Measurements from ENCODE around the gene OAS2. TPM values are rescaled to one million over a fixed set of nuclear protein-coding genes. Genes with fewer than 3 reads are reported as not detected.

OAS2 gene
- total and polyA plus RNA-seq, 2 of the 8 experiments (the other 6 are each of a cell fraction or from before 2014, with no cell fraction given), result 0.06 TPM; not detected in 1

DNA sequence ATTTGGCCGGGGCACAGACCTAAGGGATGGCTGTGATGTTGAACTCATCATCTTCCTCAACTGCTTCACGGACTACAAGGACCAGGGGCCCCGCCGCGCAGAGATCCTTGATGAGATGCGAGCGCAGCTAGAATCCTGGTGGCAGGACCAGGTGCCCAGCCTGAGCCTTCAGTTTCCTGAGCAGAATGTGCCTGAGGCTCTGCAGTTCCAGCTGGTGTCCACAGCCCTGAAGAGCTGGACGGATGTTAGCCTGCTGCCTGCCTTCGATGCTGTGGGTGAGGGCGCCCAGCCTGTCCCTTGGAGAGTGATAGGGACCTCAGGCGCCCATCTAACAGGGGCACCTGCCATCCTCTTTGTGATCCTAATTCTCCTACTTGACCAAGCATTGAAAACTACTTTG lies 27.6 kb upstream of the OAS2 start:
- Histone ChIP-seq H2BK120ac (replicated peaks; ENCODE audit: low read depth, low read length) (no peak overlapping the region), H3K36me3 (ENCODE audit: control insufficient read depth in 2 of 4, insufficient read depth in 4 of 4, low read length in 3 of 4) (no peaks in the 10 kb centered on the region), H3K79me1 (ENCODE audit: low read depth, low read length) (no peaks in the 10 kb centered on the region), H2AFZ (ENCODE audit: low read length) (no peak overlapping the region), H3K23ac (ENCODE audit: insufficient read length) (no peak overlapping the region), H3K27me3 (replicated peaks in 1 of 4; ENCODE audit: control insufficient read depth in 3 of 4, extremely low read depth in 1 of 4, insufficient read depth in 3 of 4, low read length in 3 of 4) (no peaks in the 10 kb centered on the region), H3K23me2 (ENCODE audit: low read depth, low read length) (no peaks in the 10 kb centered on the region), H2BK15ac (ENCODE audit: low read length) (no peak overlapping the region), H3K14ac (ENCODE audit: insufficient read length) (no peak overlapping the region), H3K4me1 (replicated peaks in 1 of 4; ENCODE audit: control insufficient read depth in 3 of 4, insufficient read depth in 4 of 4, low read length in 3 of 4) (no peaks in the 10 kb centered on the region), H3K79me2 (ENCODE audit: control insufficient read depth in 1 of 2, insufficient read depth in 2 of 2, low read length in 2 of 2) (no peaks in the 10 kb centered on the region), H2BK5ac (ENCODE audit: low read depth, low read length) (no peak overlapping the region), H3K9me3 (ENCODE audit: insufficient read depth in 2 of 2, low read depth in 1 of 2, low read length in 1 of 2) (no peaks in the 10 kb centered on the region), H4K20me1 (replicated peaks in 1 of 2; ENCODE audit: control insufficient read depth in 1 of 2, insufficient read depth in 2 of 2, low read length in 2 of 2) (no peaks in the 10 kb centered on the region), H3K4me3 (ENCODE audit: extremely low read depth in 1 of 4, insufficient read depth in 2 of 4, low read depth in 3 of 4, low read length in 4 of 4) (no peak overlapping the region), H4K5ac (ENCODE audit: insufficient read length, low read depth, low read length) (no peak overlapping the region), H2BK12ac (ENCODE audit: low read depth, low read length) (no peak overlapping the region), H2BK20ac (ENCODE audit: low read length) (no peak overlapping the region), H3K56ac (replicated peaks; ENCODE audit: insufficient read length, low read depth, low read length) (no peak overlapping the region), H2AK5ac (ENCODE audit: low read depth, low read length) (no peak overlapping the region), H4K91ac (replicated peaks; ENCODE audit: insufficient read length, low read length) (no peak overlapping the region), H3K4me2 (ENCODE audit: insufficient read depth in 1 of 2, low read depth in 2 of 2, low read length in 2 of 2) (no peak overlapping the region), H3K18ac (ENCODE audit: extremely low read depth, low read length) (no peak overlapping the region; the same call in 1 of the 2 replicates), H3K9ac (replicated peaks in 1 of 4; ENCODE audit: extremely low read depth in 1 of 4, low read depth in 3 of 4, low read length in 3 of 4) (no peak overlapping the region), H4K8ac (ENCODE audit: extremely low read depth, insufficient read depth, low read length) (no peak overlapping the region), H3K4ac (replicated peaks; ENCODE audit: insufficient read length, low read depth, low read length) (no peak overlapping the region), H3K27ac (ENCODE audit: low read depth, low read length) (no peak overlapping the region)
- WGBS, 2 experiments (ENCODE audit: extremely low coverage in 1 of 2, insufficient coverage in 1 of 2, insufficient read length in 1 of 2, insufficient replicate concordance in 2 of 2, low coverage in 1 of 2, low lambda C conversion rate in 2 of 2, missing lambda C conversion rate in 1 of 2), result 95% methylated on average over 11 of the region's 11 CpGs; no CpG with 5 or more reads in 1 of the 2 experiments
- FAIRE-seq (no peak), DNase-seq (ENCODE audit: low read depth in 1 of 2, low spot score in 2 of 2) (no peak)
- TF ChIP-seq CBX8 (IDR thresholded peaks at IDR 0.05; ENCODE audit: borderline replicate concordance, low read depth, low read length) (no peak), CHD1 (IDR thresholded peaks at IDR 0.05; ENCODE audit: low read depth, low read length) (no peak), CREB1 (IDR thresholded peaks at IDR 0.05) (no peak), CTBP2 (IDR thresholded peaks at IDR 0.05; ENCODE audit: borderline replicate concordance, insufficient read depth, insufficient read length, low read length) (no peak), EZH2 (IDR thresholded peaks at IDR 0.05; ENCODE audit: low read depth, low read length, severe bottlenecking) (no peak), SP2 (IDR thresholded peaks at IDR 0.05; ENCODE audit: low read length) (no peak), SRF (IDR thresholded peaks at IDR 0.05; ENCODE audit: low read depth, low read length) (no peak)
- TF ChIP-seq, protein P1, sequence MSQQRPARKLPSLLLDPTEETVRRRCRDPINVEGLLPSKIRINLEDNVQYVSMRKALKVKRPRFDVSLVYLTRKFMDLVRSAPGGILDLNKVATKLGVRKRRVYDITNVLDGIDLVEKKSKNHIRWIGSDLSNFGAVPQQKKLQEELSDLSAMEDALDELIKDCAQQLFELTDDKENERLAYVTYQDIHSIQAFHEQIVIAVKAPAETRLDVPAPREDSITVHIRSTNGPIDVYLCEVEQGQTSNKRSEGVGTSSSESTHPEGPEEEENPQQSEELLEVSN (IDR thresholded peaks at IDR 0.05), result no peak
- CTCF ChIA-PET (ENCODE audit: partially characterized antibody), result interaction anchor here (1.0 kb wide), 1 partner anchor 13 kb away, joined by 3 read pairs; no protein-coding TSS in a partner anchor
- POLR2A ChIA-PET (ENCODE audit: partially characterized antibody), result interaction anchor here (0.6 kb wide), 1 partner anchor 192 kb away, joined by 3 read pairs; no protein-coding TSS in a partner anchor
